Measurements from ENCODE around the gene PI4K2B. TPM values are rescaled to one million over a fixed set of nuclear protein-coding genes. Genes with fewer than 3 reads are reported as not detected.
"Not testable (repeated sequence)": the region's sequence is repeated elsewhere in the genome, so short reads cannot be mapped to it uniquely, and the experiment has no call there.

PI4K2B gene
- total RNA-seq, 1 experiment from 2014 or later, result 13.3 TPM

DNA sequence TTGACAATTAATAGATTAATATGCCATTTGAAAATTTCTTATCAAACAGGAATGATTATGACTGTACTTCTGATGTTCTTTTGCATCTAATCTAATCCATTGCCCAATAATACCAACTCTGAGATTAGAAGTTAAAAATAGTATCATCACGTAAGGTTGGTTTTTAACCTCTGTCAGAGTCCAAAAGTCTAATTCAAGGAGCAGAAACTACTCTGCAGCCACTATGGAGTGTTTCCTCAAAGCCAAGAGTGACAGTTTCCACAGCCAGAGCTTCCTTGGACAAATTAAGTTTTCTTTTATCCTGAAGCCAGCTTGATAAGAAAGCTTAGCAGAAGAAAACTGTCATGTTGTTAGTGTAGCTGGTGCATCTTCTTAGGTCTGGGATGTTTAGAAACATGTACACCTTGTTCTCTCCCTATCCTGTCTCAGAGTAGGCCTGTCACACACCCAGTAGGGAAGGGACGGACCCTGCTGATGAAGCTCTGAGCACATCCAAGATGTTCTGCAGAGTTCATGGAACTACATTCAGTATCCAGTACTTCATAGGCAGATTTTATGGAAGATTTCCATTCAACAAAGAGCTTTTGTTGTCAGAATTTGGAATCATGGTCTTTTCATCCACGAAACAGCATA, 20.4 kb upstream of the PI4K2B start:
- no peaks in the 10 kb centered on the region for H3F3A ChIP-seq (ENCODE audit: low read length, unreplicated experiment)
- H3K36me3 ChIP-seq (ENCODE audit: low read depth, low read length), result no peaks in the 10 kb centered on the region
- ChIA-PET CTCF (no interaction called here), POLR2A (ENCODE audit: unreplicated experiment) (no interaction called here)
- H3K9me3 ChIP-seq (ENCODE audit: low read length), result no peaks in the 10 kb centered on the region
- H3K4me1 ChIP-seq (ENCODE audit: insufficient read depth, low read length), result no peaks in the 10 kb centered on the region
- ATAC-seq, result no peak
- H3K9ac ChIP-seq (ENCODE audit: low read length), result no peak overlapping the region
- no peak overlapping the region for H3K4me3 ChIP-seq (ENCODE audit: low read length)
- H3K79me2 ChIP-seq (ENCODE audit: low read length), result no peaks in the 10 kb centered on the region
- no peaks in the 10 kb centered on the region for H3K27me3 ChIP-seq (ENCODE audit: low read length)
- TF ChIP-seq EZH2phosphoT487 (IDR thresholded peaks at IDR 0.05; ENCODE audit: borderline replicate concordance, low read length) (no peak), EZH2 (IDR thresholded peaks at IDR 0.05; ENCODE audit: low read length, unreplicated experiment) (no peak)
- TF ChIP-seq, protein P1, sequence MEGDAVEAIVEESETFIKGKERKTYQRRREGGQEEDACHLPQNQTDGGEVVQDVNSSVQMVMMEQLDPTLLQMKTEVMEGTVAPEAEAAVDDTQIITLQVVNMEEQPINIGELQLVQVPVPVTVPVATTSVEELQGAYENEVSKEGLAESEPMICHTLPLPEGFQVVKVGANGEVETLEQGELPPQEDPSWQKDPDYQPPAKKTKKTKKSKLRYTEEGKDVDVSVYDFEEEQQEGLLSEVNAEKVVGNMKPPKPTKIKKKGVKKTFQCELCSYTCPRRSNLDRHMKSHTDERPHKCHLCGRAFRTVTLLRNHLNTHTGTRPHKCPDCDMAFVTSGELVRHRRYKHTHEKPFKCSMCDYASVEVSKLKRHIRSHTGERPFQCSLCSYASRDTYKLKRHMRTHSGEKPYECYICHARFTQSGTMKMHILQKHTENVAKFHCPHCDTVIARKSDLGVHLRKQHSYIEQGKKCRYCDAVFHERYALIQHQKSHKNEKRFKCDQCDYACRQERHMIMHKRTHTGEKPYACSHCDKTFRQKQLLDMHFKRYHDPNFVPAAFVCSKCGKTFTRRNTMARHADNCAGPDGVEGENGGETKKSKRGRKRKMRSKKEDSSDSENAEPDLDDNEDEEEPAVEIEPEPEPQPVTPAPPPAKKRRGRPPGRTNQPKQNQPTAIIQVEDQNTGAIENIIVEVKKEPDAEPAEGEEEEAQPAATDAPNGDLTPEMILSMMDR (conservative IDR thresholded peaks at IDR 0.05; ENCODE audit: low read depth, low read length), result no peak
- no peak overlapping the region for H2AFZ ChIP-seq (ENCODE audit: low read length)
- H3K9me2 ChIP-seq (replicated peaks; ENCODE audit: low read length), result no peaks in the 10 kb centered on the region
- no peaks in the 10 kb centered on the region for H4K20me1 ChIP-seq (ENCODE audit: low read length)
- no peak overlapping the region for H3K4me2 ChIP-seq (ENCODE audit: low read length)
- BruUV-seq (replicated peaks), result no TSS peak
- intact Hi-C loops (cut with micrococcal nuclease), result no loop called here
- no peak overlapping the region for H3K27ac ChIP-seq (ENCODE audit: low read length)
- no peak for DNase-seq

DNA sequence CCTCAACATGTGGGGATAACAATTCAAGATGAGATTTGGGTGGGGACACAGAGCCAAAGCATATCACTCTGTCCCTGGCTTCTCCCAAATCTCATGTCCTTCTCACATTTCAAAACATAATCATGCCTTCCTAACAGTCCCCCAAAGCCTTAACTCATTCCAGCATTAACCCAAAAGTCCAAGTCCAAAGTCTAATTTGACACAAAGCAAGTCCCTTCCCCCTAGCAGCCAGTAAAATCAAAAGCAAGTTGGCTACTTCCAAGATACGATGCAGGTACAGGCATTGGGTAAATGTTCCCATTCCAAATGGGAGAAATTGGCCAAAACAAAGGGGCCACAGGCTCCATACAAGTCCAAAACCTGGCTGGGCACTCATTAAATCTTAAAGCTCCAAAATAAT, 19.1 kb upstream of the PI4K2B start:
- ATAC-seq; intact Hi-C loops (cut with micrococcal nuclease); CTCF ChIA-PET: not testable (repeated sequence)

DNA sequence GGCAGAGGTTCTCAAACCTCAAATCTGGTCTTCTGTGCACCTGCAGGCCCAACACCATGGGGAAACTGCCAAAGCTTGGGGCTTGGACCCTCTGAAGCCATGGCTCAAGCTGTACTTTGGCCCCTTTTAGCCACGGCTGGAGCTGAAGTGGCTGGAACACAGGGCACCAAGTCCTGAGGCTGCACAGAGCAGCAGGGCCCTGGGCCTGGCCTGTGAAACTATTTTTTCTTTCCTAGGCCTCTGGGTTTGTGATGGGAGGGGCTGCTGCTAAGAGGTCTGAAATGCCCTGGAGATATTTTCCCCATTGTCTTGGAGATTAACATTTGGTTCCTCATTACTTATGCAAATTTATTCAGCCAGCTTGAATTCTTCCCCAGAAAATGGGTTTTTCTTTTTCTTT, 18.3 kb upstream of the PI4K2B start:
- Histone ChIP-seq H3F3A (ENCODE audit: low read length, unreplicated experiment) (no peaks in the 10 kb centered on the region), H4K20me1 (ENCODE audit: low read length) (no peaks in the 10 kb centered on the region), H2AFZ (ENCODE audit: low read length) (no peak overlapping the region), H3K4me2 (ENCODE audit: low read length) (no peak overlapping the region), H3K9ac (ENCODE audit: low read length) (no peak overlapping the region), H3K4me3 (ENCODE audit: low read length) (no peak overlapping the region), H3K27me3 (ENCODE audit: low read length) (no peaks in the 10 kb centered on the region), H3K9me3 (ENCODE audit: low read length) (no peaks in the 10 kb centered on the region), H3K27ac (ENCODE audit: low read length) (no peak overlapping the region), H3K9me2 (replicated peaks; ENCODE audit: low read length) (no peaks in the 10 kb centered on the region), H3K4me1 (ENCODE audit: insufficient read depth, low read length) (no peaks in the 10 kb centered on the region), H3K36me3 (ENCODE audit: low read depth, low read length) (no peaks in the 10 kb centered on the region), H3K79me2 (ENCODE audit: low read length) (no peaks in the 10 kb centered on the region)
- ChIA-PET CTCF (no interaction called here), POLR2A (ENCODE audit: unreplicated experiment) (no interaction called here)
- ATAC-seq, result no peak
- BruUV-seq (replicated peaks), result no TSS peak
- no peak for TF ChIP-seq EZH2phosphoT487 (IDR thresholded peaks at IDR 0.05; ENCODE audit: borderline replicate concordance, low read length)
- TF ChIP-seq EZH2 (IDR thresholded peaks at IDR 0.05; ENCODE audit: low read length, unreplicated experiment), result no peak
- TF ChIP-seq, protein P1 (conservative IDR thresholded peaks at IDR 0.05; ENCODE audit: low read depth, low read length), result no peak
- no peak for DNase-seq
- intact Hi-C loops (cut with micrococcal nuclease), result no loop called here

More for the DNA sequence above, 19.1 kb upstream of the PI4K2B start:
- H3K9ac ChIP-seq (ENCODE audit: low read length); H3K79me2 ChIP-seq (ENCODE audit: low read length); H4K20me1 ChIP-seq (ENCODE audit: low read length); H3K9me2 ChIP-seq (replicated peaks; ENCODE audit: low read length); H3K9me3 ChIP-seq (ENCODE audit: low read length); H3K27ac ChIP-seq (ENCODE audit: low read length); H3K36me3 ChIP-seq (ENCODE audit: low read depth, low read length); POLR2A ChIA-PET (ENCODE audit: unreplicated experiment); H3K4me2 ChIP-seq (ENCODE audit: low read length); H2AFZ ChIP-seq (ENCODE audit: low read length); BruUV-seq (replicated peaks); DNase-seq; H3K4me3 ChIP-seq (ENCODE audit: low read length); H3K4me1 ChIP-seq (ENCODE audit: insufficient read depth, low read length); H3K27me3 ChIP-seq (ENCODE audit: low read length); H3F3A ChIP-seq (ENCODE audit: low read length, unreplicated experiment): not testable (repeated sequence)
